ENCODE results near the gene COL5A1. TPM values are rescaled to one million over a fixed set of nuclear protein-coding genes. Genes with fewer than 3 reads are reported as not detected.

Gene COL5A1
- total and polyA plus RNA-seq, 2 experiments from 2014 or later = 2.5 to 13.1 TPM

DNA sequence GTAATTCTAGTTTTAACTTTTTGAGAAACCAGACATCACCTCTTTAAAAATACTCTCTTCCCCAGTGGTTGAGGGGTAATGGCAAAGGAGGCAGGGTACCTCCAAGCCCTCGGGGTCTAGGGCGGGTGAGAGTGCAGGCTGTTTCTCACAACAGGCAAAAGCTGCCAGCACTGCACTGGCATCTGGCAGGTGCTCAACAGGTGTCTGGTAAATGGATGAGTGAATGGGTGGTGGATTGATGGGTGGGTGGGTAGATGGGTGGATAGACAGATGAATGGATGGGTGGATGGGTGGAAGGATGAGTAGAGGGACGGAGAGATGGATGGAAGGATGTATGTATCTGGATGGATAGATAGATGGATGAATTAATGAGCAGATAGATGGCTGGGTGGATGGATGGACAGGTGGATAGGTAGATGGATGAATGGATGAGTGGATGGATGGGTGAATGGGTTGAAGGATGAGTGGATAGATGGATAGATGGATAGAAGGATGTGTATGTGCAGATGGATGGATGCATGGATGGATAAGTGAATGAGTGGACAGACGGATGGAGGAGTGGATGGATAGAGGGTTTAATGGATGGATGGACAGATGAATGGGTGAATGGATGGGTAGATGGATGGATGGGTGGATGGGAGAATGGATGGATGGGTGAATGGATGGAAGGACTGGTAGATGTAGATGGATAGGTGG lies 84.6 kb downstream of the COL5A1 start:
- DNase-seq (ENCODE audit: low spot score) = no peak
- Mint-ChIP-seq H3K36me3 (ENCODE audit: low read depth) (peaks cover 3% of the 10 kb centered on the region; the same call in 1 of the 3 replicates), H3K4me3 (no peak overlapping the region), H3K27ac (no peak overlapping the region), H3K9me3 (peaks cover 8% of the 10 kb centered on the region; the same call in 2 of the 3 replicates), H3K4me1 (peaks cover 3% of the 10 kb centered on the region; the same call in 1 of the 3 replicates), H3K27me3 (ENCODE audit: insufficient read depth, low read depth, poor library complexity) (peaks cover 7% of the 10 kb centered on the region)
- Histone ChIP-seq H3K4me2 (no peak overlapping the region), H3K27me3 (ENCODE audit: insufficient read depth) (no peaks in the 10 kb centered on the region), H3F3A (replicated peaks; ENCODE audit: low read depth) (no peaks in the 10 kb centered on the region), H4K20me1 (replicated peaks; ENCODE audit: insufficient read depth) (no peaks in the 10 kb centered on the region), H3K9me2 (ENCODE audit: insufficient read depth) (no peaks in the 10 kb centered on the region), H3K4me1 (ENCODE audit: insufficient read depth) (no peaks in the 10 kb centered on the region), H3K36me3 (ENCODE audit: insufficient read depth) (no peaks in the 10 kb centered on the region; the same call in 1 of the 2 replicates), H2AFZ (no peak overlapping the region), H3K4me3 (no peak overlapping the region), H3K27ac (ENCODE audit: low read depth) (no peak overlapping the region), H3K79me2 (replicated peaks; ENCODE audit: insufficient read depth) (no peaks in the 10 kb centered on the region)
- no peak for ATAC-seq
- TF ChIP-seq POLR2AphosphoS5 (IDR thresholded peaks at IDR 0.05; ENCODE audit: low read depth) = no peak
- TF ChIP-seq STAT1 (IDR thresholded peaks at IDR 0.05; ENCODE audit: unreplicated experiment) = no peak
- TF ChIP-seq EZH2phosphoT487 (IDR thresholded peaks at IDR 0.05; ENCODE audit: unreplicated experiment) = no peak
- TF ChIP-seq NANOG (IDR thresholded peaks at IDR 0.05; ENCODE audit: borderline replicate concordance) = no peak
- TF ChIP-seq, protein P1, sequence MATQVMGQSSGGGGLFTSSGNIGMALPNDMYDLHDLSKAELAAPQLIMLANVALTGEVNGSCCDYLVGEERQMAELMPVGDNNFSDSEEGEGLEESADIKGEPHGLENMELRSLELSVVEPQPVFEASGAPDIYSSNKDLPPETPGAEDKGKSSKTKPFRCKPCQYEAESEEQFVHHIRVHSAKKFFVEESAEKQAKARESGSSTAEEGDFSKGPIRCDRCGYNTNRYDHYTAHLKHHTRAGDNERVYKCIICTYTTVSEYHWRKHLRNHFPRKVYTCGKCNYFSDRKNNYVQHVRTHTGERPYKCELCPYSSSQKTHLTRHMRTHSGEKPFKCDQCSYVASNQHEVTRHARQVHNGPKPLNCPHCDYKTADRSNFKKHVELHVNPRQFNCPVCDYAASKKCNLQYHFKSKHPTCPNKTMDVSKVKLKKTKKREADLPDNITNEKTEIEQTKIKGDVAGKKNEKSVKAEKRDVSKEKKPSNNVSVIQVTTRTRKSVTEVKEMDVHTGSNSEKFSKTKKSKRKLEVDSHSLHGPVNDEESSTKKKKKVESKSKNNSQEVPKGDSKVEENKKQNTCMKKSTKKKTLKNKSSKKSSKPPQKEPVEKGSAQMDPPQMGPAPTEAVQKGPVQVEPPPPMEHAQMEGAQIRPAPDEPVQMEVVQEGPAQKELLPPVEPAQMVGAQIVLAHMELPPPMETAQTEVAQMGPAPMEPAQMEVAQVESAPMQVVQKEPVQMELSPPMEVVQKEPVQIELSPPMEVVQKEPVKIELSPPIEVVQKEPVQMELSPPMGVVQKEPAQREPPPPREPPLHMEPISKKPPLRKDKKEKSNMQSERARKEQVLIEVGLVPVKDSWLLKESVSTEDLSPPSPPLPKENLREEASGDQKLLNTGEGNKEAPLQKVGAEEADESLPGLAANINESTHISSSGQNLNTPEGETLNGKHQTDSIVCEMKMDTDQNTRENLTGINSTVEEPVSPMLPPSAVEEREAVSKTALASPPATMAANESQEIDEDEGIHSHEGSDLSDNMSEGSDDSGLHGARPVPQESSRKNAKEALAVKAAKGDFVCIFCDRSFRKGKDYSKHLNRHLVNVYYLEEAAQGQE (IDR thresholded peaks at IDR 0.05; ENCODE audit: unreplicated experiment) = no peak
- TF ChIP-seq, protein P2, sequence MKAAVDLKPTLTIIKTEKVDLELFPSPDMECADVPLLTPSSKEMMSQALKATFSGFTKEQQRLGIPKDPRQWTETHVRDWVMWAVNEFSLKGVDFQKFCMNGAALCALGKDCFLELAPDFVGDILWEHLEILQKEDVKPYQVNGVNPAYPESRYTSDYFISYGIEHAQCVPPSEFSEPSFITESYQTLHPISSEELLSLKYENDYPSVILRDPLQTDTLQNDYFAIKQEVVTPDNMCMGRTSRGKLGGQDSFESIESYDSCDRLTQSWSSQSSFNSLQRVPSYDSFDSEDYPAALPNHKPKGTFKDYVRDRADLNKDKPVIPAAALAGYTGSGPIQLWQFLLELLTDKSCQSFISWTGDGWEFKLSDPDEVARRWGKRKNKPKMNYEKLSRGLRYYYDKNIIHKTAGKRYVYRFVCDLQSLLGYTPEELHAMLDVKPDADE (IDR thresholded peaks at IDR 0.05) = no peak
- TF ChIP-seq EZH2 (IDR thresholded peaks at IDR 0.05; ENCODE audit: low read depth, unreplicated experiment) = no peak
- TF ChIP-seq, protein P3, sequence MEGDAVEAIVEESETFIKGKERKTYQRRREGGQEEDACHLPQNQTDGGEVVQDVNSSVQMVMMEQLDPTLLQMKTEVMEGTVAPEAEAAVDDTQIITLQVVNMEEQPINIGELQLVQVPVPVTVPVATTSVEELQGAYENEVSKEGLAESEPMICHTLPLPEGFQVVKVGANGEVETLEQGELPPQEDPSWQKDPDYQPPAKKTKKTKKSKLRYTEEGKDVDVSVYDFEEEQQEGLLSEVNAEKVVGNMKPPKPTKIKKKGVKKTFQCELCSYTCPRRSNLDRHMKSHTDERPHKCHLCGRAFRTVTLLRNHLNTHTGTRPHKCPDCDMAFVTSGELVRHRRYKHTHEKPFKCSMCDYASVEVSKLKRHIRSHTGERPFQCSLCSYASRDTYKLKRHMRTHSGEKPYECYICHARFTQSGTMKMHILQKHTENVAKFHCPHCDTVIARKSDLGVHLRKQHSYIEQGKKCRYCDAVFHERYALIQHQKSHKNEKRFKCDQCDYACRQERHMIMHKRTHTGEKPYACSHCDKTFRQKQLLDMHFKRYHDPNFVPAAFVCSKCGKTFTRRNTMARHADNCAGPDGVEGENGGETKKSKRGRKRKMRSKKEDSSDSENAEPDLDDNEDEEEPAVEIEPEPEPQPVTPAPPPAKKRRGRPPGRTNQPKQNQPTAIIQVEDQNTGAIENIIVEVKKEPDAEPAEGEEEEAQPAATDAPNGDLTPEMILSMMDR (conservative IDR thresholded peaks at IDR 0.05; ENCODE audit: low read depth in 2 of 2) = no peak
- TF ChIP-seq, protein P4, sequence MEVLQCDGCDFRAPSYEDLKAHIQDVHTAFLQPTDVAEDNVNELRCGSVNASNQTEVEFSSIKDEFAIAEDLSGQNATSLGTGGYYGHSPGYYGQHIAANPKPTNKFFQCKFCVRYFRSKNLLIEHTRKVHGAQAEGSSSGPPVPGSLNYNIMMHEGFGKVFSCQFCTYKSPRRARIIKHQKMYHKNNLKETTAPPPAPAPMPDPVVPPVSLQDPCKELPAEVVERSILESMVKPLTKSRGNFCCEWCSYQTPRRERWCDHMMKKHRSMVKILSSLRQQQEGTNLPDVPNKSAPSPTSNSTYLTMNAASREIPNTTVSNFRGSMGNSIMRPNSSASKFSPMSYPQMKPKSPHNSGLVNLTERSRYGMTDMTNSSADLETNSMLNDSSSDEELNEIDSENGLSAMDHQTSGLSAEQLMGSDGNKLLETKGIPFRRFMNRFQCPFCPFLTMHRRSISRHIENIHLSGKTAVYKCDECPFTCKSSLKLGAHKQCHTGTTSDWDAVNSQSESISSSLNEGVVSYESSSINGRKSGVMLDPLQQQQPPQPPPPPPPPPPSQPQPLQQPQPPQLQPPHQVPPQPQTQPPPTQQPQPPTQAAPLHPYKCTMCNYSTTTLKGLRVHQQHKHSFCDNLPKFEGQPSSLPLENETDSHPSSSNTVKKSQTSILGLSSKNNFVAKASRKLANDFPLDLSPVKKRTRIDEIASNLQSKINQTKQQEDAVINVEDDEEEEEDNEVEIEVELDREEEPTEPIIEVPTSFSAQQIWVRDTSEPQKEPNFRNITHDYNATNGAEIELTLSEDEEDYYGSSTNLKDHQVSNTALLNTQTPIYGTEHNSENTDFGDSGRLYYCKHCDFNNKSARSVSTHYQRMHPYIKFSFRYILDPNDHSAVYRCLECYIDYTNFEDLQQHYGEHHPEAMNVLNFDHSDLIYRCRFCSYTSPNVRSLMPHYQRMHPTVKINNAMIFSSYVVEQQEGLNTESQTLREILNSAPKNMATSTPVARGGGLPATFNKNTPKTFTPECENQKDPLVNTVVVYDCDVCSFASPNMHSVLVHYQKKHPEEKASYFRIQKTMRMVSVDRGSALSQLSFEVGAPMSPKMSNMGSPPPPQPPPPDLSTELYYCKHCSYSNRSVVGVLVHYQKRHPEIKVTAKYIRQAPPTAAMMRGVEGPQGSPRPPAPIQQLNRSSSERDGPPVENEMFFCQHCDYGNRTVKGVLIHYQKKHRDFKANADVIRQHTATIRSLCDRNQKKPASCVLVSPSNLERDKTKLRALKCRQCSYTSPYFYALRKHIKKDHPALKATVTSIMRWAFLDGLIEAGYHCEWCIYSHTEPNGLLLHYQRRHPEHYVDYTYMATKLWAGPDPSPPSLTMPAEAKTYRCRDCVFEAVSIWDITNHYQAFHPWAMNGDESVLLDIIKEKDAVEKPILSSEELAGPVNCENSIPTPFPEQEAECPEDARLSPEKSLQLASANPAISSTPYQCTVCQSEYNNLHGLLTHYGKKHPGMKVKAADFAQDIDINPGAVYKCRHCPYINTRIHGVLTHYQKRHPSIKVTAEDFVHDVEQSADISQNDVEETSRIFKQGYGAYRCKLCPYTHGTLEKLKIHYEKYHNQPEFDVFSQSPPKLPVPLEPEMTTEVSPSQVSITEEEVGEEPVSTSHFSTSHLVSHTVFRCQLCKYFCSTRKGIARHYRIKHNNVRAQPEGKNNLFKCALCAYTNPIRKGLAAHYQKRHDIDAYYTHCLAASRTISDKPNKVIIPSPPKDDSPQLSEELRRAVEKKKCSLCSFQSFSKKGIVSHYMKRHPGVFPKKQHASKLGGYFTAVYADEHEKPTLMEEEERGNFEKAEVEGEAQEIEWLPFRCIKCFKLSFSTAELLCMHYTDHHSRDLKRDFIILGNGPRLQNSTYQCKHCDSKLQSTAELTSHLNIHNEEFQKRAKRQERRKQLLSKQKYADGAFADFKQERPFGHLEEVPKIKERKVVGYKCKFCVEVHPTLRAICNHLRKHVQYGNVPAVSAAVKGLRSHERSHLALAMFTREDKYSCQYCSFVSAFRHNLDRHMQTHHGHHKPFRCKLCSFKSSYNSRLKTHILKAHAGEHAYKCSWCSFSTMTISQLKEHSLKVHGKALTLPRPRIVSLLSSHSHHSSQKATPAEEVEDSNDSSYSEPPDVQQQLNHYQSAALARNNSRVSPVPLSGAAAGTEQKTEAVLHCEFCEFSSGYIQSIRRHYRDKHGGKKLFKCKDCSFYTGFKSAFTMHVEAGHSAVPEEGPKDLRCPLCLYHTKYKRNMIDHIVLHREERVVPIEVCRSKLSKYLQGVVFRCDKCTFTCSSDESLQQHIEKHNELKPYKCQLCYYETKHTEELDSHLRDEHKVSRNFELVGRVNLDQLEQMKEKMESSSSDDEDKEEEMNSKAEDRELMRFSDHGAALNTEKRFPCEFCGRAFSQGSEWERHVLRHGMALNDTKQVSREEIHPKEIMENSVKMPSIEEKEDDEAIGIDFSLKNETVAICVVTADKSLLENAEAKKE (CRISPR knock-in tag; IDR thresholded peaks at IDR 0.05) = no peak
- no peak for TF ChIP-seq CREB1 (CRISPR knock-in tag; IDR thresholded peaks at IDR 0.05; ENCODE audit: low read depth)
- no peak for TF ChIP-seq ZNF114 (CRISPR knock-in tag; IDR thresholded peaks at IDR 0.05)
- no peak for TF ChIP-seq JUNB (IDR thresholded peaks at IDR 0.05; ENCODE audit: unreplicated experiment)
- TF ChIP-seq ZNF331 (CRISPR knock-in tag; IDR thresholded peaks at IDR 0.05; ENCODE audit: low read depth) = no peak

All from GM23338 (cell line).